ENCODE data around the gene TOR1B. TPM values are rescaled to one million over a fixed set of nuclear protein-coding genes. Genes with fewer than 3 reads are reported as not detected.
"Not testable (repeated sequence)": the region's sequence is repeated elsewhere in the genome, so short reads cannot be mapped to it uniquely, and the experiment has no call there.

Gene TOR1B
- total RNA-seq, 1 donor from 2014 or later: 22.5 TPM

GRCh38 chr9:129776096-129776495, 26.9 kb upstream of the TOR1B start:
- intact Hi-C loops (cut with micrococcal nuclease): not testable (repeated sequence)

DNA sequence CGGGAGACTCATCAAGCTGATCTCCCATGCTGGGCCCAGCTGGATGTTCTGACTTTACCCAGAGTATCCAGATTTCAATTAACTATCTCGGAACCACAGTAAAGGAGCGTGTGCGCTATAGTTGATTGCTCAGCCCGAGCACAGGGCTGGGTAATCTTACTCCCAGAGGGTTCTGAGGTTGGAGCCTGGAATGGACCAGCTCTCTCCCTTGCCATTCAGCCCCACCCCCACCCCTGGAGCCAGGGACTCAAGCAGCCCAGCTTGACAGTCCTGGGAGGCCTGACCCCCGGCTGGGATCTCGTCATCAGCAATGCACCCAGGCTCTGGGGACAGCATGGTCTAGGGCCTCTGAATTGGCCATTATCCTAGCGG, 26.4 kb upstream of the TOR1B start:
- intact Hi-C loops (cut with micrococcal nuclease): no loop called here

GRCh38 chr9:129776938-129777768, 25.8 kb upstream of the TOR1B start:
- intact Hi-C loops (cut with micrococcal nuclease): no loop called here

DNA sequence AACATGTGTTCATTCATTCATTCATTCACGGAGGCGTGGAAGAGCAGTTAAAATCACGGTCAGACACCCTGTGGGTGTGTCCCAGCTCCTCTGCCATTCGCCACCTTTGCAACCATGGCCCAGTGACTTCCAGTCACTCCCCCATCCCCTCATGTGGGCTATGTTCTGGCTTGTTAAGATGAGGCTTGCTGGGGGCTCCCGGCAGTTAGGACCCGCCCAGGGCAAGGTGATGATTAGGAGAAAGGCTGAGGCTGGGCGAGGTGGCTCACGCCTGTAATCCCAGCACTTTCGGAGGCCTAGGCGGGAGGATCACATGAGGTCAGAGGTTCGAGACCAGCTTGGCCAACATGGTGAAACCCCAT, 25.2 kb upstream of the TOR1B start:
- intact Hi-C loops (cut with micrococcal nuclease): no loop called here

DNA sequence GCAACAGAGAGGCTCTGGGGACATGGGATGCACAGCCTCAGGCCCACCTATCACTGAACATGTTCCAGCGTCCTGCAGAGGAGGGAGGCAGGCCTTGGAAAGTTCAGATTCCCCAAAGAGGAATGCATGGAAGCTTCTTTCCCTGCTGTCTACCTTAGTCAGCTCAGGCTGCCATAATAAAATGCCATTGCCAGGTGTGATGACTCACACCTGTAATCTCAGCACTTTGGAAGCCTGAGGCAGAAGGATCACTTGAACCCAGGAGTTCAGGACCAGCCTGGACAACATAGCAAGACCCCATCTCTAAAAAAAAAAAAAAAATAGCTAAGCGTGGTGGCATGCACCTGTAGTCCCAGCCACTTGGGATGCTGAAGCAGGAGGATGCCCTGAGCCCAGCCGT, 24.5 kb upstream of the TOR1B start:
- intact Hi-C loops (cut with micrococcal nuclease): no loop called here

GRCh38 chr9:129779560-129780190, 23.3 kb upstream of the TOR1B start:
- intact Hi-C loops (cut with micrococcal nuclease): no loop called here

DNA sequence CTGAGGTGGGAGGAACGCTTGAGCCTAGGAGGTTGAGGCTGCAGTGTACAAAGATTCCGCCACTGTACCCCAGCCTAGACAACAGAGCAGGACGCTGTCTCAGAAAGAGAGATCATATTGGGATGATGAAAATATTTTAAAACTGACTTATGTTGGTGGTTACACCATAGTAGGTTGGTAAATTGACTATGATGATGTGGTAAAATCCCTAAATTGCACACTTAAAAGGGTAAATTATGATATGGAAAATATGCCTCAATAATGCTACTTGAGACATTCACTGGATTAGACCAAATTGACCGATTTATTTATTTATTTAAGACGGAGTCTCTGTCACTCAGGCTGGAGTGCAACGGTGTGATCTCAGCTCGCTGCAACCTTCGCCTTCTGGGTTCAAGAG, 21.9 kb upstream of the TOR1B start:
- intact Hi-C loops (cut with micrococcal nuclease): no loop called here

DNA sequence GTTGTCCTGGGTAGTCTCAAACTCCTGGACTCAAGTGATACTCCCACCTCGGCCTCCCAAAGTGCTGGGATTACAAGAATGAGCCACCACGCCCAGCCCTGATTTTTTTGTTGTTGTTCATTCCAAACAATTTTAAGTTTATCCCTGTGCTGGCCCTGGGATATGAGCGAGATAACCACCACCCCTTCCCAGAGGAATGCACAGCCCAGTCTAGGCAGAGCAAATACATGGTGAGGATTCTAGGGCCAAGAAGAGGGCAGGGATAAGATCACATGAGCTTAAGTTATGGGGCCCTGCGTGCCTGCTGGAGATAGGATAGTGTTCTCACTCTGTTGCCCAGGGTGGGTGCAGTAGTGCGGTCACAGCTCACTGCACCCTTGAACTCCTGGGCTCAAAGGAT, 21.0 kb upstream of the TOR1B start:
- intact Hi-C loops (cut with micrococcal nuclease): no loop called here

GRCh38 chr9:129783516-129784361, 19.2 kb upstream of the TOR1B start:
- intact Hi-C loops (cut with micrococcal nuclease): loop anchor here (1.0 to 2.0 kb wide), 4 partner anchors 46 to 653 kb away; partner anchors contain the start of gene ASB6

DNA sequence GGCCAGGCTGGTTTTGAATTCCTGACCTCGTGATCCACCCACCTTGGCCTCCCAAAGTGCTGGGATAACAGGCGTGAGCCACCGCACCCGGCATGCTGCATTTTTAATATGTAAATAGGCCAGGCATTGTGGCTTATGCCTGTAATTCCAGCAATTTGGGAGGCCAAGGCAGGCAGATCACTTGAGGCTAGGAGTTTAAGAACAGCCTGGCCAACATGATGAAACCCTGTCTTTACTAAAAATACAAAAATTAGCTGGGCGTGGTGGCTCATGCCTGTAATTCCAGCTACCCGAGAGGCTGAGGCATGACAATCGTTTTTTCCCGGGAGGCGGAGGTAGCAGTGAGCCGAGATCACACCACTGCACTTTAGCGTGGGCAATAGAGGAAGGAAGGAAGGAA, 18.0 kb upstream of the TOR1B start:
- intact Hi-C loops (cut with micrococcal nuclease): loop anchor here (2.0 kb wide), 1 partner anchor 654 kb away; no protein-coding TSS in a partner anchor

DNA sequence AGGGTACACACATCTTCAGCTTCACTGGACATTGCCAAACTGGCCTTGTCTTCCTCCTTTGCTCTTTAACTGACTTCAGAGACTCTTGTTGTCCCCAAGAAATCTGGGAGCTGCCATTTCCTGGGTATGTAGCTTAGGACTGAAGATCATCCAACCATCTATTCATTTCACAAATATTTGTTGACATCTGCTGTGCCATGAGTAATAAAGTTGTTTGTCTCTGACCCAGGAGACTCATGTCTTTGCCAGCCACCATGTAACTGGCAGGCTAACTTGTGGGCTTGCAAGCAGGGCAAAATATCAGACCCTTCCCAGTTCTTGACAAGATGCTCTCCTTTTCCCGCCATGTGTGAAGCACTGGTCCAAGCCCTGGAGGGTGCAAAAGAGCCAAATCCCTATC, 17.1 kb upstream of the TOR1B start:
- intact Hi-C loops (cut with micrococcal nuclease): loop anchor here (2.0 kb wide), 1 partner anchor 655 kb away; no protein-coding TSS in a partner anchor

DNA sequence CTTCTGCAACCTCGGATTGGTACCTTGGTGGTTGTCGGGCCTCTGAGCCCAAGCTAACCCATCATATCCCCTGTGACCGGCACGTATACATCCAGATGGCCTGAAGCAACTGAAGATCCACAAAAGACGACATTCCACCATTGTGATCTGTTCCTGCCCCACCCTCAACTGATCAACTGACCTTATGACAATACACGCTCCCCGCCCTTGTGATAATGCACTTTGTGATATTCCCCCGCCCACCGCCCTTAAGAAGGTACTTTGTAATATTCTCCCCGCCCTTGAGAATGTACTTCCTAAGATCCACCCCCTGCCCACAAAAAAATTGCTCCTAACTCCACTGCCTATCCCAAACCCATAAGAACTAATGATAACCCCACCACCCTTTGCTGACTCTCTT, 16.5 kb upstream of the TOR1B start:
- intact Hi-C loops (cut with micrococcal nuclease): no loop called here

- intact Hi-C loops (cut with micrococcal nuclease): no loop called here
Observed at GRCh38 chr9:129794549-129794948, 8.4 kb upstream of the TOR1B start.

DNA sequence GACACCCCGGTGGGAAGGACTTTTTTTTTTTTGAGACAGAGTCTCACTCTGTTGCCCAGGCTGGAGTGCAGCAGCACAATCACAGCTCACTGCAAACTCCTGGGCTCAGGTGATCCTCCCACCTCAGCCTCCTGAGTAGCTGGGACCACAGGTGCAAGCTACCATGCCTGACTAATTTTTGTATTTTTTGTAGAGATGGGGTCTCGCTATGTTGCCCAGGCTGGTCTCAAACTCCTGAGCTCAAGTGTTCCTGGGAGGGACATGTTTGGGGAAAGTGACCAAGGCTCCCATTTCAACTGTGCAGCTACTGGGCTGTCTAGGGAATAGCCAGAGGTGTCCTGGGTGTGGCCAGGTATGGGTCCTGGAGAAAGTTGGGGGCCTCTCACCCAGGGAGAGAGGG, 7.0 kb upstream of the TOR1B start:
- intact Hi-C loops (cut with micrococcal nuclease): not testable (repeated sequence)

DNA sequence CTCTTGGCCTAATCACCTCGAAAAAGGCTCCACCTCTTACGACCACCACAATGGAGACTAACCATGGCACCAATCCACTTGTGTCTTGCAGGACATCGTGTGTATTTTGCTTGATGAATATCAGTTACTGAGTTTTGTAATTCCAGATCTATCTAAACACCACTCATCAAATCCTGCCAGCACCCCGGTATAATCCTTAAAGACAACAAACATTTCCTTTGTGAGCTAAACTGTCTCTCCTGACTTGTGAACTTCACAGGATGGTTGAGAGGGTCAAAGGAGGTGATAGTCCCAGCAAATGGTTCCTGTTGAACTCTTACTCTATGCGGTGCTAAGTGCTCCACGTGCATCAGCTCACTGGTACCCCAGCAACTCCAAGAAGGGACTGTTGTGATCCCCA, 4.0 kb upstream of the TOR1B start:
- intact Hi-C loops (cut with micrococcal nuclease): no loop called here

DNA sequence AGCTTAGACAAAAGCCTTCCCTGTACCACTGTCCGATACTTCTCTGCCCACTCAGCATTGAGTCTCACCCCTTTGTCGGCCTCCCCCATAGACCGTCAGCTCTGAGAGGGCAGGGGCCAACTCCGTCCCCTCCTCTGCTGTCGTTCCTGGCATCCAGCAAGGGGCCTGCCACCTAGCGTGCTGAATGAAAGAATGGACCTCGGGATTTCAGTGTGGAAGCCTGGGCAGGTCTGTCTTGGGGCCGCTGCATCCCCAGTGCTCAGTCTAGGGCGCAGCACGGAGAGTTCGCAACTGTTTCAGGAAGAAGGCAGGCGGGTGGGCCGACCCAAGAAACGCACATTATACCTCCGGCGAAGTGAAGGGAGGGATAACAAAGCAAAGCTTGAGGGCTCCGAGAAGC, 1.5 kb upstream of the TOR1B start:
- intact Hi-C loops (cut with micrococcal nuclease): loop anchor here (5.0 kb wide), 1 partner anchor 159 kb away; the partner anchor contains the start of gene ASB6

DNA sequence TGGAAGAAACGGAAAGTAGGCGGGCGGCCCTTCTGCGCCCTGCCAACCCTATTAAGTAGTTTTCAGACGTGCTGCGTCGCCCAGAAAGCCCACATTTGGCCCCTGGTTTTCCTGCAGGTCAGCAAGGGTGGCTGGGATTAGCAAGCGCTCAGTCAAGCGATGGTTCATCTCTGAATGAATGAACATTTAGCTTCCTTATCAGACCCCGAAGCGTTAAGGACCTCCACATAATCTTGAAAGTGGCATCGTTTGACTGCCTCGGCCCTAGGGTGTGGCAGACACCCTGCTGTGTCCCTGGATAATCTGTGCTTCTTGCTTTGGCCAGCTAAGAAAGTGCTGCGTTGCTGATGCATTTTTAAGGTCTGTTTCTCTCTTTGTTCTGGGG, 684 bp downstream of the TOR1B start:
- intact Hi-C loops (cut with micrococcal nuclease): loop anchor here (1.0 to 5.0 kb wide), 3 partner anchors 21 to 161 kb away; partner anchors contain the start of genes ASB6, C9orf78, TOR1A and USP20

GRCh38 chr9:129806061-129806460, 3.1 kb downstream of the TOR1B start:
- intact Hi-C loops (cut with micrococcal nuclease): no loop called here

GRCh38 chr9:129809346-129809745, 6.4 kb downstream of the TOR1B start:
- intact Hi-C loops (cut with micrococcal nuclease): no loop called here

- intact Hi-C loops (cut with micrococcal nuclease): no loop called here
Observed at GRCh38 chr9:129810116-129810515, 7.1 kb downstream of the TOR1B start.

- intact Hi-C loops (cut with micrococcal nuclease): no loop called here
Observed at GRCh38 chr9:129810788-129811187, 7.8 kb downstream of the TOR1B start.

- intact Hi-C loops (cut with micrococcal nuclease): no loop called here
Observed at GRCh38 chr9:129811967-129812363, 9.0 kb downstream of the TOR1B start.
